Prostate gland (tissue), 2 donors: ENCODE results near the gene SPAG9. TPM values are rescaled to one million over a fixed set of nuclear protein-coding genes. Genes with fewer than 3 reads are reported as not detected.

Experiments used
- DNase-seq: peaks from one replicate; pipeline ENCODE4 v3.0.0-alpha.2; 2019; ENCODE audit warnings: low spot score
- H3K27ac ChIP-seq, 2 donors: fragments of 200-600 bp; sonication (generic); 2 replicates each; pipeline ENCODE4 v1.5.1; 2017 to 2019
- H3K27me3 ChIP-seq: fragments of 200-600 bp; sonication (generic); replicated peaks from 2 replicates; pipeline ENCODE4 v1.5.1; 2019; ENCODE audit not compliant: insufficient read depth
- H3K36me3 ChIP-seq, 2 donors: fragments of 200-600 bp; sonication (generic); 1 replicate in 1 of 2; 2 replicates in 1 of 2; pipeline versions ENCODE4 v1.5.1 to v1.8.1; 2017 to 2019
- H3K4me1 ChIP-seq: fragments of 200-600 bp; sonication (generic); replicated peaks from 2 replicates; pipeline ENCODE4 v1.5.1; 2019
- H3K4me3 ChIP-seq, 2 donors: fragments of 200-600 bp; sonication (generic); 2 replicates each; pipeline ENCODE4 v1.5.1; 2017 to 2019
- H3K9me3 ChIP-seq: fragments of 200-600 bp; sonication (generic); 2 replicates; pipeline ENCODE4 v1.5.1; 2017
- CTCF ChIP-seq, 4 experiments: fragments of 200-600 bp in 2 of 4; fragments of 450-650 bp in 2 of 4; sonication (generic) in 2 of 4; IDR thresholded peaks; 1 replicate in 3 of 4; 2 replicates in 1 of 4; pipeline ENCODE4 v1.5.1; 2016 to 2019; ENCODE audit warnings: antibody characterized with exemption in 4 of 4, mild to moderate bottlenecking in 2 of 4, moderate library complexity in 2 of 4
- POLR2A ChIP-seq: fragments of 450-650 bp; IDR thresholded peaks from one replicate; pipeline ENCODE4 v1.6.1; 2016; ENCODE audit warnings: antibody characterized with exemption, mild to moderate bottlenecking
- POLR2AphosphoS5 ChIP-seq: sonication (generic); formaldehyde crosslinking; IDR thresholded peaks from one replicate; pipeline ENCODE4 v1.6.1; 2017; ENCODE audit warnings: antibody characterized with exemption
- WGBS: methylation state at CpG from one replicate; pipeline ENCODE4 v1.1.5; 2018; 5-methylcytosine and 5-hydroxymethylcytosine counted together
- intact Hi-C: fragments of 100-400 bp; cut with DNase I; formaldehyde crosslinking; loops from one replicate; pipeline ENCODE4 v1.14.2; 2022
- total RNA-seq, 2 donors: library from RNA; depleted of rRNA; stranded (reverse); fragments of >200 nt; gene quantifications; one replicate each; pipeline ENCODE4 v1.1.0, GENCODE V29; 2016

SPAG9 gene
- total RNA-seq, 2 donors from 2014 or later = 48.3 to 98.3 TPM

GRCh38 chr17:50920891-50921586 is 199.6 kb downstream of the SPAG9 start:
- peak overlapping the region; percentile 86 to 91 for H3K27ac ChIP-seq
- TF ChIP-seq POLR2AphosphoS5 (no peak), POLR2A (no peak), CTCF (IDR thresholded peaks at IDR 0.05) (no peak)
- H3K27me3 ChIP-seq = no peaks in the 10 kb centered on the region
- peaks cover 20% of the 10 kb centered on the region for H3K4me1 ChIP-seq
- H3K9me3 ChIP-seq = no peaks in the 10 kb centered on the region
- no peaks in the 10 kb centered on the region for H3K36me3 ChIP-seq
- intact Hi-C loops = no loop called here
- H3K4me3 ChIP-seq = no peak overlapping the region
- 82% methylated on average over 16 of the region's 16 CpGs for WGBS
- DNase-seq = no peak

- intact Hi-C loops = no loop called here
- 22% methylated on average over 8 of the region's 8 CpGs for WGBS
- H3K27me3 ChIP-seq = no peaks in the 10 kb centered on the region
- DNase-seq = no peak
- H3K9me3 ChIP-seq = no peaks in the 10 kb centered on the region
- peaks cover 25% of the 10 kb centered on the region for H3K4me1 ChIP-seq
- no peak overlapping the region for H3K4me3 ChIP-seq
- no peaks in the 10 kb centered on the region for H3K36me3 ChIP-seq
- TF ChIP-seq CTCF (IDR thresholded peaks at IDR 0.05) (no peak), POLR2A (no peak), POLR2AphosphoS5 (no peak)
- peak overlapping the region; percentile 86 to 91 for H3K27ac ChIP-seq
These were observed 200.6 kb downstream of the SPAG9 start for GRCh38 chr17:50920041-50920410.

- H3K4me1 ChIP-seq = peaks cover 27% of the 10 kb centered on the region
- WGBS = 20% methylated on average over 17 of the region's 18 CpGs
- H3K9me3 ChIP-seq = no peaks in the 10 kb centered on the region
- H3K4me3 ChIP-seq = no peak overlapping the region
- intact Hi-C loops = no loop called here
- no peaks in the 10 kb centered on the region for H3K36me3 ChIP-seq
- peak overlapping the region; percentile 86 to 91 for H3K27ac ChIP-seq
- no peaks in the 10 kb centered on the region for H3K27me3 ChIP-seq
- peak; percentile 92 for TF ChIP-seq POLR2AphosphoS5
- peak in 1 of 4 experiments; percentile 62 for TF ChIP-seq CTCF (IDR thresholded peaks at IDR 0.05)
- peak; percentile 78 for TF ChIP-seq POLR2A
- DNase-seq = peak; percentile 96
These were observed 201.2 kb downstream of the SPAG9 start for GRCh38 chr17:50919321-50920040.

- WGBS = 29% methylated on average over 5 of the region's 5 CpGs
- no peaks in the 10 kb centered on the region for H3K27me3 ChIP-seq
- TF ChIP-seq POLR2AphosphoS5 = no peak
- TF ChIP-seq POLR2A = peak; percentile 29
- H3K4me3 ChIP-seq = no peak overlapping the region
- H3K4me1 ChIP-seq = peaks cover 27% of the 10 kb centered on the region
- peak overlapping the region; percentile 86 to 91 for H3K27ac ChIP-seq
- no peaks in the 10 kb centered on the region for H3K36me3 ChIP-seq
- intact Hi-C loops = no loop called here
- no peaks in the 10 kb centered on the region for H3K9me3 ChIP-seq
- DNase-seq = no peak
These were observed 201.8 kb downstream of the SPAG9 start for GRCh38 chr17:50918933-50919296.

- Histone ChIP-seq H3K4me3 (no peak overlapping the region), H3K9me3 (no peaks in the 10 kb centered on the region), H3K4me1 (peaks cover 27% of the 10 kb centered on the region), H3K36me3 (no peaks in the 10 kb centered on the region), H3K27me3 (no peaks in the 10 kb centered on the region), H3K27ac (peak overlapping the region; percentile 86 to 91)
- WGBS = 50% methylated on average over 21 of the region's 21 CpGs
- intact Hi-C loops = no loop called here
- TF ChIP-seq POLR2A (no peak), POLR2AphosphoS5 (no peak), CTCF (IDR thresholded peaks at IDR 0.05) (no peak)
- DNase-seq = no peak
These were observed 202.4 kb downstream of the SPAG9 start for GRCh38 chr17:50918071-50918932.
